SK-N-SH (cell line): Measurements from ENCODE around the gene C6orf89. TPM values are rescaled to one million over a fixed set of nuclear protein-coding genes. Genes with fewer than 3 reads are reported as not detected.

Experiments
- CTCF ChIA-PET: fragments of 300-600, 350-600 bp; formaldehyde crosslinking; extraction: SDS; loops from one replicate; lab custom pipeline; 2021; lab: Yijun Ruan, JAX
- POLR2A ChIA-PET: fragments of 350-600 bp; sonication (Branson Sonifier 250); formaldehyde crosslinking; extraction: SDS; loops from one replicate; lab custom pipeline; 2020; ENCODE audit warnings: antibody characterized with exemption, inconsistent platforms; lab: Yijun Ruan, JAX
- DNase-seq: peaks from one replicate; pipeline ENCODE4 v3.0.0; 2012
- H2AFZ ChIP-seq: fragments of 200-600 bp; sonication (generic); 2 replicates; pipeline ENCODE4 v1.8.1; 2016; ENCODE audit warnings: antibody characterized with exemption, mild to moderate bottlenecking, low read depth
- H3F3A ChIP-seq: fragments of 200-600 bp; sonication (generic); replicated peaks from 2 replicates; pipeline ENCODE3; 2016; ENCODE audit warnings: antibody characterized with exemption, mild to moderate bottlenecking; ENCODE audit not compliant: insufficient read depth
- H3K27ac ChIP-seq, 2 experiments: fragments of 200-500 bp in 1 of 2; fragments of 200-600 bp in 1 of 2; sonication (Bioruptor generic) in 1 of 2; sonication (generic), shearing (Covaris generic) in 1 of 2; 2 replicates each; pipeline versions ENCODE4 v1.5.1 to v1.6.1; 2014 to 2016; ENCODE audit warnings: low read depth in 2 of 2, inconsistent platforms in 1 of 2, low read length in 1 of 2, mild to moderate bottlenecking in 1 of 2, mixed read lengths in 1 of 2
- H3K27me3 ChIP-seq: fragments of 200-600 bp; sonication (generic), shearing (Covaris generic); 2 replicates; pipeline ENCODE4 v1.6.1; 2016; ENCODE audit warnings: mixed run types; ENCODE audit not compliant: insufficient read depth
- H3K36me3 ChIP-seq, 2 experiments: fragments of 200-500 bp in 1 of 2; fragments of 200-600 bp in 1 of 2; sonication (Bioruptor generic) in 1 of 2; sonication (generic) in 1 of 2; replicated peaks in 1 of 2; 2 replicates each; pipeline versions ENCODE3 to v1.5.1; 2014 to 2016; ENCODE audit warnings: low read length in 1 of 2, mild to moderate bottlenecking in 1 of 2; ENCODE audit not compliant: insufficient read depth in 2 of 2, control insufficient read depth in 1 of 2
- H3K4me1 ChIP-seq, 2 experiments: fragments of 200-500 bp in 1 of 2; fragments of 200-600 bp in 1 of 2; sonication (Bioruptor generic) in 1 of 2; sonication (generic), shearing (Covaris generic) in 1 of 2; 2 replicates each; pipeline versions ENCODE4 v1.5.1 to v1.6.1; 2014 to 2016; ENCODE audit warnings: low read depth in 1 of 2, low read length in 1 of 2, mixed run types in 1 of 2; ENCODE audit not compliant: insufficient read depth in 2 of 2, control insufficient read depth in 1 of 2
- H3K4me2 ChIP-seq: fragments of 200-600 bp; sonication (generic), shearing (Covaris generic); 2 replicates; pipeline ENCODE4 v1.6.1; 2017; ENCODE audit warnings: mixed run types
- H3K4me3 ChIP-seq, 2 experiments: fragments of 200-500 bp in 1 of 2; fragments of 200-600 bp in 1 of 2; sonication (Bioruptor generic) in 1 of 2; sonication (generic), shearing (Covaris generic) in 1 of 2; 2 replicates each; pipeline versions ENCODE4 v1.5.1 to v1.8.1; 2014 to 2016; ENCODE audit warnings: low read depth in 2 of 2, inconsistent platforms in 1 of 2, low read length in 1 of 2, mild to moderate bottlenecking in 1 of 2, mixed read lengths in 1 of 2, moderate library complexity in 1 of 2
- H3K79me2 ChIP-seq: fragments of 200-600 bp; sonication (generic); 2 replicates; pipeline ENCODE4 v1.8.1; 2017; ENCODE audit warnings: mild to moderate bottlenecking; ENCODE audit not compliant: insufficient read depth
- H3K9ac ChIP-seq: fragments of 200-600 bp; sonication (generic); 2 replicates; pipeline ENCODE4 v1.6.1; 2017; ENCODE audit warnings: mixed run types
- H3K9me2 ChIP-seq: fragments of 200-600 bp; sonication (generic); 2 replicates; pipeline ENCODE4 v1.6.1; 2017; ENCODE audit warnings: mixed run types
- H3K9me3 ChIP-seq: fragments of 200-600 bp; sonication (generic); 2 replicates; pipeline ENCODE4 v1.6.1; 2017; ENCODE audit warnings: mixed run types, mild to moderate bottlenecking, moderate library complexity
- H4K20me1 ChIP-seq: fragments of 200-600 bp; sonication (generic); 2 replicates; pipeline ENCODE4 v1.6.1; 2017; ENCODE audit warnings: mild to moderate bottlenecking, mixed run types; ENCODE audit not compliant: insufficient read depth
- CHD2 ChIP-seq: fragments of 150-350 bp; IDR thresholded peaks from 2 replicates; pipeline ENCODE4 v1.6.1; 2018; ENCODE audit warnings: low read length; ENCODE audit not compliant: partially characterized antibody
- CTCF ChIP-seq: fragments of 200-600 bp; sonication (generic); IDR thresholded peaks from 2 replicates; pipeline ENCODE4 v1.6.1; 2017; ENCODE audit warnings: antibody characterized with exemption, mild to moderate bottlenecking, moderate library complexity
- ELF1 ChIP-seq: IDR thresholded peaks from 2 replicates; pipeline ENCODE4 v1.4.0; 2012
- EP300 ChIP-seq, 2 experiments: IDR thresholded peaks; 2 replicates each; pipeline versions ENCODE4 v1.4.0 to v1.6.1; 2012; ENCODE audit warnings: borderline replicate concordance in 1 of 2, low read depth in 1 of 2, low read length in 1 of 2
- FOXJ3 ChIP-seq: sonication (generic); formaldehyde crosslinking; IDR thresholded peaks from 2 replicates; pipeline ENCODE4 v1.5.1; 2020; ENCODE audit warnings: mild to moderate bottlenecking, missing genetic modification reagents
- IRF3 ChIP-seq: fragments of 150-350 bp; IDR thresholded peaks from 2 replicates; pipeline ENCODE4 v1.6.1; 2016; ENCODE audit warnings: mild to moderate bottlenecking, low read depth, low read length
- JUND ChIP-seq: IDR thresholded peaks from 2 replicates; pipeline ENCODE4 v1.4.0; 2012
- MEF2A ChIP-seq: IDR thresholded peaks from 2 replicates; pipeline ENCODE4 v1.4.0; 2012; ENCODE audit warnings: low read depth, borderline replicate concordance
- MXI1 ChIP-seq: IDR thresholded peaks from 2 replicates; pipeline ENCODE4 v1.6.1; 2012; ENCODE audit warnings: mild to moderate bottlenecking, low read depth, low read length, improper control_type of control experiment
- NRF1 ChIP-seq: IDR thresholded peaks from 2 replicates; pipeline ENCODE4 v1.6.1; 2012; ENCODE audit warnings: low read depth, mild to moderate bottlenecking, low read length
- PBX3 ChIP-seq: IDR thresholded peaks from 2 replicates; pipeline ENCODE4; 2012
- RCOR1 ChIP-seq: fragments of 150-350 bp; IDR thresholded peaks from 2 replicates; pipeline ENCODE4 v1.6.1; 2017; ENCODE audit warnings: antibody characterized with exemption, low read length
- REST ChIP-seq: IDR thresholded peaks from 2 replicates; pipeline ENCODE4 v1.6.1; 2012; ENCODE audit warnings: mild to moderate bottlenecking, low read depth, low read length, moderate library complexity
- RXRA ChIP-seq: IDR thresholded peaks from 2 replicates; pipeline ENCODE4 v1.4.0; 2012; ENCODE audit warnings: low read depth, mild to moderate bottlenecking, borderline replicate concordance
- TAF1 ChIP-seq: IDR thresholded peaks from 2 replicates; pipeline ENCODE4 v1.6.1; 2012; ENCODE audit warnings: low read depth, mild to moderate bottlenecking, low read length, moderate library complexity, borderline replicate concordance
- USF2 ChIP-seq: fragments of 150-350 bp; IDR thresholded peaks from 2 replicates; pipeline ENCODE4 v1.6.1; 2017; ENCODE audit warnings: antibody characterized with exemption, low read length, low read depth, borderline replicate concordance
- YY1 ChIP-seq: IDR thresholded peaks from 2 replicates; pipeline ENCODE4 v1.4.0; 2012; ENCODE audit warnings: low read depth, mild to moderate bottlenecking
- ZBTB33 ChIP-seq: IDR thresholded peaks from 2 replicates; pipeline ENCODE4 v1.4.0; 2012; ENCODE audit warnings: low read depth, borderline replicate concordance
- WGBS: methylation state at CpG from one replicate; pipeline ENCODE4 v1.1.6; 2017; ENCODE audit warnings: low lambda C conversion rate; 5-methylcytosine and 5-hydroxymethylcytosine counted together
- polyA plus RNA-seq, 3 experiments: library from polyadenylated mRNA; depleted of rRNA; stranded (reverse); fragments of >200 nt; gene quantifications; 2 replicates each; pipeline ENCODE4 v1.2.3, GENCODE V29; 2012

The C6orf89 gene
- polyA plus RNA-seq, 1 of the 3 experiments (the other 2 are of a cell fraction), result 20.4 TPM

GRCh38 chr6:36934901-36935300 lies 49.1 kb downstream of the C6orf89 start:
- Histone ChIP-seq H3K4me2 (no peak overlapping the region), H3F3A (peaks cover 8% of the 10 kb centered on the region), H3K9me2 (no peaks in the 10 kb centered on the region), H3K27ac (no peak overlapping the region), H3K9me3 (no peaks in the 10 kb centered on the region), H3K36me3 (no peaks in the 10 kb centered on the region), H4K20me1 (no peaks in the 10 kb centered on the region), H2AFZ (no peak overlapping the region), H3K79me2 (no peaks in the 10 kb centered on the region), H3K9ac (no peak overlapping the region), H3K4me3 (no peak overlapping the region), H3K27me3 (no peaks in the 10 kb centered on the region), H3K4me1 (peaks cover 0 to 8% of the 10 kb centered on the region in 2 experiments; a peak in 1 of 4 replicates)
- CTCF ChIA-PET, result interaction anchor here (1.2 to 3.5 kb wide), 2 partner anchors 83 to 153 kb away, joined by 3 to 15 read pairs; no protein-coding TSS in a partner anchor
- no peak for DNase-seq
- 84% methylated on average over 7 of the region's 7 CpGs for WGBS
- POLR2A ChIA-PET, result no interaction called here
- TF ChIP-seq USF2, result no peak
- TF ChIP-seq CHD2, result no peak
- no peak for TF ChIP-seq RCOR1
- no peak for TF ChIP-seq MXI1
- TF ChIP-seq YY1, result no peak
- TF ChIP-seq ELF1, result no peak
- TF ChIP-seq NRF1, result no peak
- TF ChIP-seq MEF2A, result no peak
- TF ChIP-seq JUND, result no peak
- no peak for TF ChIP-seq TAF1
- TF ChIP-seq FOXJ3 (CRISPR knock-in tag), result no peak
- no peak for TF ChIP-seq RXRA
- TF ChIP-seq CTCF, result no peak
- no peak for TF ChIP-seq IRF3
- no peak for TF ChIP-seq REST
- TF ChIP-seq EP300 (IDR thresholded peaks at IDR 0.05; ENCODE audit: borderline replicate concordance in 1 of 2, low read depth in 1 of 2, low read length in 1 of 2), result no peak
- TF ChIP-seq PBX3, result no peak
- TF ChIP-seq ZBTB33, result no peak
